ENCODE measurements around the gene CHD5.
"Not testable (repeated sequence)": the region's sequence is repeated elsewhere in the genome, so short reads cannot be mapped to it uniquely, and the experiment has no call there.

CHD5 gene

GRCh38 chr1:6080469-6080868 is 99.7 kb downstream of the CHD5 start:
- DNase-seq: no peak

GRCh38 chr1:6077919-6078318 is 102.2 kb downstream of the CHD5 start:
- DNase-seq: no peak

- DNase-seq: no peak
Observed at GRCh38 chr1:6077506-6077905, 102.6 kb downstream of the CHD5 start.

GRCh38 chr1:6077061-6077460 is 103.1 kb downstream of the CHD5 start:
- not testable (repeated sequence) for DNase-seq

- DNase-seq: no peak
Observed at GRCh38 chr1:6075748-6076147, 104.4 kb downstream of the CHD5 start.

GRCh38 chr1:6074192-6074901 is 105.8 kb downstream of the CHD5 start:
- no peak for DNase-seq

GRCh38 chr1:6073480-6074053 is 106.6 kb downstream of the CHD5 start:
- no peak for DNase-seq

- DNase-seq: no peak
Observed at GRCh38 chr1:6072774-6073479, 107.2 kb downstream of the CHD5 start.

GRCh38 chr1:6071219-6071618 is 108.9 kb downstream of the CHD5 start:
- DNase-seq: no peak

- no peak for DNase-seq
Observed at GRCh38 chr1:6070450-6070974, 109.6 kb downstream of the CHD5 start.

- no peak for DNase-seq
Observed at GRCh38 chr1:6069573-6069972, 110.5 kb downstream of the CHD5 start.

GRCh38 chr1:6068932-6069331 is 111.2 kb downstream of the CHD5 start:
- no peak for DNase-seq

GRCh38 chr1:6068073-6068472 is 112.0 kb downstream of the CHD5 start:
- no peak for DNase-seq

- DNase-seq: no peak
Observed at GRCh38 chr1:6066680-6067079, 113.4 kb downstream of the CHD5 start.

GRCh38 chr1:6065093-6065858 is 114.8 kb downstream of the CHD5 start:
- DNase-seq: no peak

- DNase-seq: not testable (repeated sequence)
Observed at GRCh38 chr1:6063532-6064053, 116.5 kb downstream of the CHD5 start.

- DNase-seq: no peak
Observed at GRCh38 chr1:6062670-6063069, 117.5 kb downstream of the CHD5 start.

GRCh38 chr1:6059866-6060265 is 120.3 kb downstream of the CHD5 start:
- no peak for DNase-seq

GRCh38 chr1:6057170-6057845 is 122.8 kb downstream of the CHD5 start:
- no peak for DNase-seq

GRCh38 chr1:6056572-6056948 is 123.6 kb downstream of the CHD5 start:
- no peak for DNase-seq

- DNase-seq: no peak
Observed at GRCh38 chr1:6054596-6054995, 125.5 kb downstream of the CHD5 start.

- no peak for DNase-seq
Observed at GRCh38 chr1:6053206-6053546, 126.9 kb downstream of the CHD5 start.

Data from stimulated activated CD4-positive, alpha-beta T cell treated with anti-CD3 and anti-CD28 coated beads, Interleukin-2, amount 100 ng/mL, for 48 hours (primary cell).